Pancreas (tissue), 10 donors: ENCODE measurements around the gene LRP8. TPM values are rescaled to one million over a fixed set of nuclear protein-coding genes. Genes with fewer than 3 reads are reported as not detected.

ENCODE experiments used
- ATAC-seq, 4 donors: fragments of 200-7000 bp; cut with Tn5 transposase; one replicate each; pipeline versions ENCODE4 v1.8.0 to v1.9.1; 2020; ENCODE audit warnings: mild to moderate bottlenecking in 4 of 4, moderate library complexity in 4 of 4
- DNase-seq, 6 donors: peaks; one replicate each; pipeline ENCODE4 v3.0.0-alpha.2; 2020
- FAIRE-seq: peaks from 2 replicates; lab custom pipeline; 2012; peaks lifted over from hg19 to GRCh38; lab: Jason Lieb, UNC
- H3K27ac ChIP-seq, 4 donors: fragments of 200-600 bp; sonication (generic); 1 replicate in 3 of 4; 2 replicates in 1 of 4; pipeline versions ENCODE4 v1.5.0 to v1.8.0; 2020
- H3K27me3 ChIP-seq, 4 donors: fragments of 200-600 bp; one replicate each; pipeline ENCODE4 v1.8.0; 2021
- H3K36me3 ChIP-seq, 3 donors: fragments of 200-600 bp; sonication (generic) in 1 of 3; one replicate each; pipeline versions ENCODE4 v1.5.0 to v1.8.0; 2020 to 2021
- H3K4me1 ChIP-seq, 3 donors: fragments of 200-600 bp; one replicate each; pipeline ENCODE4 v1.8.0; 2021
- H3K4me3 ChIP-seq, 4 donors: fragments of 200-600 bp; sonication (generic) in 2 of 4; one replicate each; pipeline versions ENCODE4 v1.5.0 to v1.8.0; 2020 to 2021
- H3K9me3 ChIP-seq, 4 donors: fragments of 200-600 bp; one replicate each; pipeline ENCODE4 v1.8.0; 2021
- CTCF ChIP-seq, 4 donors: fragments of 200-600 bp; sonication (generic) in 3 of 4; IDR thresholded peaks; one replicate each; pipeline versions ENCODE4 v1.5.0 to v1.8.0; 2021; ENCODE audit warnings: antibody characterized with exemption in 4 of 4
- WGBS, 2 donors: extraction: QIAGEN DNeasy Blood & Tissue Kit; methylation state at CpG; one replicate each; pipeline ENCODE4 v1.1.7; 2013; 5-methylcytosine and 5-hydroxymethylcytosine counted together
- intact Hi-C, 3 donors: fragments of 100-400 bp; cut with DNase I; formaldehyde crosslinking; loops; one replicate each; pipeline versions ENCODE4 v1.11.1 to v1.14.2; 2022
- polyA plus RNA-seq, 2 donors: library from polyadenylated mRNA; stranded (reverse); fragments of 200-250 nt; gene quantifications; one replicate each; pipeline ENCODE4 v1.2.3, GENCODE V29; 2013
- total RNA-seq, 6 donors: library from RNA; stranded (reverse); fragmentation: NEBNext Ultra II Directional in 4 of 6; extraction: Animal tissue kit (Norgen Biotek cat#: 25700) in 4 of 6; gene quantifications; one replicate each; pipeline versions ENCODE4 v1.2.1 to v1.2.4, GENCODE V29; 2021 to 2023
- donor health status: healthy with polysubstance abuse.
- donor health status: DM: no; HTN: no; CAD: no; lungs with moderate emphysema.
- donor health status: DM: no; HTN: no; CAD: no.
- donor health status: control.
- donor health status: control.
- donor health status: Bipolar disorder and iron deficiency.
- donor health status: DM: yes; HTN: yes; CAD: no.
- donor health status: DM: no; HTN: no; CAD: no.
- donor health status: DM: no; HTN: no; CAD: no.
- donor health status: DM: yes; HTN: yes; CAD: no.

Gene LRP8
- total and polyA plus RNA-seq, 8 donors, result 0.08 to 2.3 (median 0.59) TPM

GRCh38 chr1:53340660-53341520 is 13.0 kb upstream of the LRP8 start:
- FAIRE-seq, result no peak
- 85 to 91% methylated on average over 9 of the region's 9 CpGs for WGBS, 2 donors
- H3K4me3 ChIP-seq, result no peak overlapping the region
- no peak overlapping the region for H3K27ac ChIP-seq
- ATAC-seq, result no peak
- H3K9me3 ChIP-seq, result no peaks in the 10 kb centered on the region
- no peak for DNase-seq
- no peaks in the 10 kb centered on the region for H3K4me1 ChIP-seq
- no peaks in the 10 kb centered on the region for H3K36me3 ChIP-seq
- TF ChIP-seq CTCF (IDR thresholded peaks at IDR 0.05), result no peak
- intact Hi-C loops, result no loop called here
- H3K27me3 ChIP-seq, result no peaks in the 10 kb centered on the region

- TF ChIP-seq CTCF (IDR thresholded peaks at IDR 0.05), result no peak
- H3K27me3 ChIP-seq, result no peaks in the 10 kb centered on the region
- intact Hi-C loops, result no loop called here
- no peaks in the 10 kb centered on the region for H3K9me3 ChIP-seq
- no peaks in the 10 kb centered on the region for H3K4me1 ChIP-seq
- H3K27ac ChIP-seq, result no peak overlapping the region
- FAIRE-seq, result no peak
- 71 to 75% methylated on average over 8 of the region's 8 CpGs for WGBS, 2 donors
- no peak overlapping the region for H3K4me3 ChIP-seq
- ATAC-seq, result no peak
- peak in 1 of 6 donors; percentile 25 for DNase-seq
- no peaks in the 10 kb centered on the region for H3K36me3 ChIP-seq
These were observed 12.1 kb upstream of the LRP8 start for GRCh38 chr1:53339736-53340635.

GRCh38 chr1:53338423-53338822 is 10.6 kb upstream of the LRP8 start:
- intact Hi-C loops, result no loop called here
- FAIRE-seq (no peak), DNase-seq (no peak), ATAC-seq (no peak)
- no peaks in the 10 kb centered on the region for H3K27me3 ChIP-seq
- 63 to 84% methylated on average over 1 of the region's 1 CpG for WGBS, 2 donors
- H3K4me1 ChIP-seq, result no peaks in the 10 kb centered on the region
- H3K9me3 ChIP-seq, result no peaks in the 10 kb centered on the region
- no peak overlapping the region for H3K27ac ChIP-seq
- H3K4me3 ChIP-seq, result no peak overlapping the region
- no peak for TF ChIP-seq CTCF (IDR thresholded peaks at IDR 0.05)
- no peaks in the 10 kb centered on the region for H3K36me3 ChIP-seq

GRCh38 chr1:53337499-53337898 is 9.6 kb upstream of the LRP8 start:
- intact Hi-C loops, result no loop called here
- Histone ChIP-seq H3K27me3 (no peaks in the 10 kb centered on the region), H3K4me1 (no peaks in the 10 kb centered on the region), H3K27ac (no peak overlapping the region), H3K4me3 (no peak overlapping the region), H3K9me3 (no peaks in the 10 kb centered on the region), H3K36me3 (no peaks in the 10 kb centered on the region)
- FAIRE-seq, result no peak
- peak in 1 of 6 donors; percentile 10 for DNase-seq
- no peak for ATAC-seq
- TF ChIP-seq CTCF (IDR thresholded peaks at IDR 0.05), result no peak
- WGBS, 2 donors, result 79 to 85% methylated on average over 5 of the region's 5 CpGs
